Aorta (tissue), 5 donors: Measurements from ENCODE around the gene NDEL1. TPM values are rescaled to one million over a fixed set of nuclear protein-coding genes. Genes with fewer than 3 reads are reported as not detected.

Experiments
- ATAC-seq: fragments of 200-7000 bp; cut with Tn5 transposase; one replicate; pipeline ENCODE4 v1.9.1; 2022; ENCODE audit warnings: moderate library complexity; ENCODE audit not compliant: low FRiP score
- DNase-seq, 2 donors: peaks; one replicate each; pipeline ENCODE4 v3.0.0-alpha.2; 2020
- H3K27ac ChIP-seq, 2 donors: one replicate each; pipeline ENCODE4 v1.5.1; 2013; ENCODE audit warnings: low read length in 2 of 2, mild to moderate bottlenecking in 2 of 2, moderate library complexity in 2 of 2, control low read depth in 1 of 2, inconsistent platforms in 1 of 2, low read depth in 1 of 2
- H3K27me3 ChIP-seq, 2 donors: one replicate each; pipeline ENCODE4 v1.6.1; 2013; ENCODE audit warnings: control low read depth in 1 of 2, low read length in 1 of 2, mild to moderate bottlenecking in 1 of 2, moderate library complexity in 1 of 2; ENCODE audit not compliant: insufficient read depth in 2 of 2, control insufficient read depth in 1 of 2
- H3K36me3 ChIP-seq, 2 donors: one replicate each; pipeline ENCODE4 v1.6.1; 2013; ENCODE audit warnings: control low read depth in 1 of 2, low read length in 1 of 2, mild to moderate bottlenecking in 1 of 2; ENCODE audit not compliant: insufficient read depth in 2 of 2, control insufficient read depth in 1 of 2
- H3K4me1 ChIP-seq, 2 donors: one replicate each; pipeline ENCODE4 v1.6.1; 2013; ENCODE audit warnings: low read length in 2 of 2, control low read depth in 1 of 2, mild to moderate bottlenecking in 1 of 2, moderate library complexity in 1 of 2; ENCODE audit not compliant: insufficient read depth in 2 of 2, control insufficient read depth in 1 of 2
- H3K4me3 ChIP-seq, 2 donors: one replicate each; pipeline ENCODE4 v1.5.1; 2013; ENCODE audit warnings: low read length in 2 of 2, control low read depth in 1 of 2, mild to moderate bottlenecking in 1 of 2
- H3K9me3 ChIP-seq: one replicate; pipeline ENCODE4 v1.6.1; 2013; ENCODE audit warnings: mild to moderate bottlenecking, low read length; ENCODE audit not compliant: control insufficient read depth
- WGBS, 2 donors: extraction: QIAGEN DNeasy Blood & Tissue Kit; methylation state at CpG; one replicate each; pipeline ENCODE4 v1.1.7; 2013; 5-methylcytosine and 5-hydroxymethylcytosine counted together
- intact Hi-C, 2 donors: fragments of 100-400 bp; cut with DNase I; formaldehyde crosslinking; loops; one replicate each; pipeline versions ENCODE4 v1.14.2 to v1.15.0; 2022
- polyA plus RNA-seq, 2 donors: library from polyadenylated mRNA; stranded (reverse); fragments of 200-250 nt; gene quantifications; one replicate each; pipeline ENCODE4 v1.2.3, GENCODE V29; 2013
- total RNA-seq, 2 donors: library from RNA; stranded (reverse); fragmentation: NEBNext Ultra II Directional; extraction: Animal tissue kit (Norgen Biotek cat#: 25700); gene quantifications; one replicate each; pipeline ENCODE4 v1.2.1, GENCODE V29; 2021
- donor health status: healthy with polysubstance abuse.
- donor health status: Bipolar disorder and iron deficiency.
- donor health status: DM: no; HTN: no; CAD: no.
- donor health status: DM: no; HTN: no; CAD: no.
- donor health status: DM: yes; HTN: yes; CAD: no.

The NDEL1 gene
- total and polyA plus RNA-seq, 4 donors: 52.3 to 135 (median 94.6) TPM

GRCh38 chr17:8473451-8474192 lies 37.9 kb downstream of the NDEL1 start:
- Histone ChIP-seq H3K27me3 (no peaks in the 10 kb centered on the region), H3K4me3 (no peak overlapping the region), H3K36me3 (peaks cover 0 to 26% of the 10 kb centered on the region in 2 donors), H3K27ac (peak overlapping the region in 1 of 2 donors; percentile 88), H3K9me3 (no peaks in the 10 kb centered on the region), H3K4me1 (peaks cover 0 to 2% of the 10 kb centered on the region in 2 donors)
- DNase-seq (peak in 1 of 2 donors; percentile 30), ATAC-seq (no peak)
- intact Hi-C loops: no loop called here
- WGBS, 2 donors: 67 to 68% methylated on average over 13 of the region's 13 CpGs

DNA sequence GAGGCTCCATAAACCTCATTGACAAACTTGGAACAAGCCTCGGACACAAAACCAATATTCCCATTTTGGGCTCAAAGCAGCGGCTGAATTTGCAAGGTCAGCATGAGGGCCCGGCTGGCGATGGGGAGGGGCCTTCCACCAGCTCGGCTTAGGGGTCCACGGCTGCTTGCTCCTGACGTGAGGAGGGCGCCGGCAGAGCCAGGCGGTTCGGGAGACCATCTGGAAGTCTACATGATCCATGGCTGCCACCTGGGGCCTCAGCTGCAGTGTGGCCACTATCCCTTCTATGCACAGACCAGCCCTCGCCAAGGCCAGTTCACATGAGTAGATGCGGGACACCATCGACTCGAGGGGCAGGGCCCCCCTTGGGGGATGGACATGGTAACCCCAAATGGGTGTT lies 39.1 kb downstream of the NDEL1 start:
- intact Hi-C loops: no loop called here
- Histone ChIP-seq H3K4me1 (no peaks in the 10 kb centered on the region), H3K4me3 (no peak overlapping the region), H3K27ac (no peak overlapping the region), H3K9me3 (no peaks in the 10 kb centered on the region), H3K36me3 (peaks cover 0 to 29% of the 10 kb centered on the region in 2 donors), H3K27me3 (no peaks in the 10 kb centered on the region)
- ATAC-seq: no peak
- 48 to 49% methylated on average over 15 of the region's 15 CpGs for WGBS, 2 donors
- peak in 1 of 2 donors; percentile 46 for DNase-seq

DNA sequence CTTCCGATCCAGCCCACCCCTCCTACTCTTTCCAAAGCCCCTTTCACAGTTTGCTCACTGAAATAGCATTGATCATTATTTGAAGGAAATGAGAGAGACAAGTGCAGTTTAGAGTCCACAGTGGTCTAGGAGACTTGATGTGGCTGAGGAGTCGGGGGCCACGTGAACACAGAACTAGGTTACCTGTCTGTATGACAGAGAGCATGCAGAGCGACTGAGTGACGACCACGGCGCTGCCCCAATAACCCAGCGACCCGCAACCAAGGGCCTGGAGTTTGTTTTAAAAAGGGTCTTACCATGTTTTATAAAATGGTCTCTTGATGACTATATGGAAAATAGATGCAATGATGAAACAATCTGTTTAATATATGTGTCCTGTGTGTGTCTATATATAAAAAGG lies 39.5 kb downstream of the NDEL1 start:
- no peaks in the 10 kb centered on the region for H3K9me3 ChIP-seq
- DNase-seq: no peak
- intact Hi-C loops: no loop called here
- no peaks in the 10 kb centered on the region for H3K4me1 ChIP-seq
- ATAC-seq: no peak
- 78 to 82% methylated on average over 9 of the region's 9 CpGs for WGBS, 2 donors
- H3K4me3 ChIP-seq: no peak overlapping the region
- H3K36me3 ChIP-seq: peaks cover under 1 to 32% of the 10 kb centered on the region in 2 donors
- H3K27me3 ChIP-seq: no peaks in the 10 kb centered on the region
- H3K27ac ChIP-seq: no peak overlapping the region

- Histone ChIP-seq H3K27ac (no peak overlapping the region), H3K27me3 (no peaks in the 10 kb centered on the region), H3K4me3 (no peak overlapping the region), H3K4me1 (no peaks in the 10 kb centered on the region), H3K36me3 (peaks cover 2 to 36% of the 10 kb centered on the region in 2 donors), H3K9me3 (no peaks in the 10 kb centered on the region)
- ATAC-seq (no peak), DNase-seq (peak in 1 of 2 donors; percentile 30)
- intact Hi-C loops: no loop called here
- WGBS, 2 donors: 60 to 61% methylated on average over 16 of the region's 16 CpGs
These were observed 40.1 kb downstream of the NDEL1 start for GRCh38 chr17:8475781-8476180.

DNA sequence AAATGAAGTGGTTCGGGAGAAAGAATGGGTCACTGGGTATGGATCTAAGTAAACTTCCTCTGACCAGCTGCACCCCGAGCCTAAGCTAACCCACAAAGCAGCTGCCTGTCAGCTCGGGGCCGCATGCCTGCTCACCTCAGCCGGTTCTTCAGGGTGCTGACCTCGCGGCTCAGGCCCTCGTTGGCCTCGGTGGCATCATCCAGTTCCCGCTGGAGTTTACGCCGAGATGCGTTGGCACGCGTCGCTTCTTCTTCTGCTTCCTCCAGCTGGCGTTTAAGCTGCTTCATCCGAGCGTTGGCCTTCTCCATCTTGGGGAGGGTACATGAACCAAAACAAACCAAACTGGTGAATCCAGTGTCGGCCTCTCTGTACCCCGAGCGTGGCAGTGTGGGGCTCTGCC lies 41.1 kb downstream of the NDEL1 start:
- no peak overlapping the region for H3K4me3 ChIP-seq
- WGBS, 2 donors: 63 to 70% methylated on average over 22 of the region's 22 CpGs
- no peaks in the 10 kb centered on the region for H3K9me3 ChIP-seq
- H3K27me3 ChIP-seq: no peaks in the 10 kb centered on the region
- no peaks in the 10 kb centered on the region for H3K4me1 ChIP-seq
- peak in 1 of 2 donors; percentile 37 for DNase-seq
- peaks cover 2 to 41% of the 10 kb centered on the region in 2 donors for H3K36me3 ChIP-seq
- intact Hi-C loops: no loop called here
- no peak for ATAC-seq
- peak overlapping the region in 1 of 2 donors; percentile 4 for H3K27ac ChIP-seq

GRCh38 chr17:8477171-8477570 lies 41.5 kb downstream of the NDEL1 start:
- Histone ChIP-seq H3K4me1 (no peaks in the 10 kb centered on the region), H3K27me3 (no peaks in the 10 kb centered on the region), H3K36me3 (peaks cover 2 to 44% of the 10 kb centered on the region in 2 donors), H3K9me3 (no peaks in the 10 kb centered on the region), H3K4me3 (no peak overlapping the region), H3K27ac (no peak overlapping the region)
- 70 to 74% methylated on average over 8 of the region's 8 CpGs for WGBS, 2 donors
- ATAC-seq (no peak), DNase-seq (no peak)
- intact Hi-C loops: no loop called here

DNA sequence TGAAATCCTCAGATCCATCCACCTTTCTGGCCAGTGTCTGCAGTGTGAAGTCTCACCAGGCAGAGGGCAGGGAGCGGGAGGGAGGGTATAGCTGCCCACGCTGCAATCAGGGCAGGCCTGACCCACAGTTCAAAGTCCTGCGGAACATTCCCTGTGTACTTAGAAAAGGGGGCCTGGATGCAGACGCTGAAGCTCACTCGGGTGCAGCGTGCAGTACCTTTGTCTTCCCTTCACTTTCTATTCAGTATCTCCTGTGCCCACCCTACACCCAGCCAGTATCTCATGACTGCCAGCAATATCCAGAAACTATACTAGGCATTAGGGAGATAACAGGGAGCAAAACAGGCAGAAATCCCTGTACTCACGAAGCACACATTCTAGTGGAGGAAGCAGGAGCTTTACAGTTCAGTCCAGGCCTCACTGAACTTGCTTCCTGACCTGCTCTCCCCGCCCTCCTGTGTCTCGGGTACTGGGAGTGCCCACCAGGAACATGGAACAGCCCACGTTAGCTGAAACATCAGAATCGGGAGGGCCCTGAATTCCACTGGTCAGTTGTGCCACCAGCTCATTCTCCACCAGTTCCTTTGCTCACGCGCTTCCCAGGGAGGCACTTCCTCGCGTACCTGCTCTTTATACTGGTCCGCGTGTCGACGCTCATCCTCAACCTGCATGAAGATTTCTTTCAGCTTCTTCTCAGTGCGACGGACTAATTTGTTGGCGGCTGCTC lies 42.2 kb downstream of the NDEL1 start:
- ATAC-seq (no peak), DNase-seq (peak in 1 of 2 donors; percentile 32)
- Histone ChIP-seq H3K36me3 (peaks cover 2 to 47% of the 10 kb centered on the region in 2 donors), H3K9me3 (no peaks in the 10 kb centered on the region), H3K4me1 (no peaks in the 10 kb centered on the region), H3K27ac (no peak overlapping the region), H3K4me3 (no peak overlapping the region), H3K27me3 (no peaks in the 10 kb centered on the region)
- WGBS, 2 donors: 77% methylated on average over 22 of the region's 22 CpGs
- intact Hi-C loops: no loop called here

DNA sequence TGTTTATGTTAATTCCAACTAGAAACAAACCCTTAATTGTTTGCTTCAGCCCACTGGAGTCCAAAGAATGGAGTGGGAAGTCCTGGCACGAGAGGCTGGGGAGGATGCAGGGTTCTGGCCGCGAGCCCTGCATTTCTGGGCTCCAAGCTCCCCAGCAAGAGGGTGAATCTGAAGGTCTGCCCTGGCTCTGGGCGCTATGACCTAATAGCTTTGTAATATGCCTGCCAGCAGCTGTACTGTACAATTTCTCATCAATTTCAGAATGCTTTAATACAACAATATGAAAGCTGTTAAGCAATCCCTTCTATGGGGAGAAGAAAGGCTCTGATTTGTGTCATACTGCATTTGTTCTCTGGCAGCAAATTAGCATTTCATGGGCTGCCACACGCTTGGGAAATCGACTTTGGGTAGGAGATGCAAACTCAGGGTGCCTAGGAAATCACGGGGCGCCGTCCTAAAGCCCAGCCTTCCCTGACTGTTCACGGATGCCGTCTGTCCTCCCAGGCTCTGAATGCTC lies 43.8 kb downstream of the NDEL1 start:
- intact Hi-C loops: no loop called here

More for the DNA sequence above, 43.8 kb downstream of the NDEL1 start:
- H3K4me1 ChIP-seq: no peaks in the 10 kb centered on the region
- no peaks in the 10 kb centered on the region for H3K9me3 ChIP-seq
- DNase-seq (peak in 1 of 2 donors; percentile 76), ATAC-seq (peak; percentile 58)
- no peaks in the 10 kb centered on the region for H3K27me3 ChIP-seq
- H3K36me3 ChIP-seq: peaks cover 5 to 45% of the 10 kb centered on the region in 2 donors
- peak overlapping the region; percentile 6 to 29 for H3K27ac ChIP-seq
- 17 to 21% methylated on average over 11 of the region's 11 CpGs for WGBS, 2 donors
- H3K4me3 ChIP-seq: no peak overlapping the region
